AG10803 (cell line): ENCODE data around the gene EPB41L2.

ENCODE experiments used
- DNase-seq: peaks from one replicate; pipeline ENCODE4 v3.0.0; 2010; ENCODE audit warnings: low read depth
- H3K4me3 ChIP-seq: 2 replicates; pipeline ENCODE4 v1.5.1; 2011; ENCODE audit warnings: mild to moderate bottlenecking, low read length, control low read depth
- CTCF ChIP-seq: conservative IDR thresholded peaks from 2 replicates; pipeline ENCODE4 v1.5.1; 2011; ENCODE audit warnings: mild to moderate bottlenecking, low read length, control low read depth, inconsistent platforms

EPB41L2 gene

GRCh38 chr6:130853555-130854183 lies 209.4 kb downstream of the EPB41L2 start:
- TF ChIP-seq CTCF: no peak
- DNase-seq: peak; percentile 62
- H3K4me3 ChIP-seq: no peak overlapping the region

GRCh38 chr6:130852844-130853554 lies 210.0 kb downstream of the EPB41L2 start:
- TF ChIP-seq CTCF: no peak
- H3K4me3 ChIP-seq: no peak overlapping the region
- peak; percentile 20 for DNase-seq

GRCh38 chr6:130851026-130851425 lies 212.0 kb downstream of the EPB41L2 start:
- TF ChIP-seq CTCF: no peak
- H3K4me3 ChIP-seq: no peak overlapping the region
- DNase-seq: no peak

GRCh38 chr6:130849594-130849993 lies 213.5 kb downstream of the EPB41L2 start:
- no peak for TF ChIP-seq CTCF
- DNase-seq: no peak
- no peak overlapping the region for H3K4me3 ChIP-seq

GRCh38 chr6:130848945-130849344 lies 214.1 kb downstream of the EPB41L2 start:
- H3K4me3 ChIP-seq: no peak overlapping the region
- TF ChIP-seq CTCF: no peak
- no peak for DNase-seq

GRCh38 chr6:130847001-130847910 lies 215.8 kb downstream of the EPB41L2 start:
- TF ChIP-seq CTCF: no peak
- no peak overlapping the region for H3K4me3 ChIP-seq
- no peak for DNase-seq
